Activated T-helper 1 cell treated with anti-CD3 and anti-CD28 coated beads, Interleukin-2, amount 50 U/mL, for 16 hours (primary cell): ENCODE measurements around the gene ZNF335.

ENCODE experiments used
- DNase-seq, 2 donors: peaks; one replicate each; pipeline ENCODE4 v3.0.0-alpha.2; 2020; ENCODE audit warnings: low read depth in 1 of 2, low spot score in 1 of 2

ZNF335 gene, protein sequence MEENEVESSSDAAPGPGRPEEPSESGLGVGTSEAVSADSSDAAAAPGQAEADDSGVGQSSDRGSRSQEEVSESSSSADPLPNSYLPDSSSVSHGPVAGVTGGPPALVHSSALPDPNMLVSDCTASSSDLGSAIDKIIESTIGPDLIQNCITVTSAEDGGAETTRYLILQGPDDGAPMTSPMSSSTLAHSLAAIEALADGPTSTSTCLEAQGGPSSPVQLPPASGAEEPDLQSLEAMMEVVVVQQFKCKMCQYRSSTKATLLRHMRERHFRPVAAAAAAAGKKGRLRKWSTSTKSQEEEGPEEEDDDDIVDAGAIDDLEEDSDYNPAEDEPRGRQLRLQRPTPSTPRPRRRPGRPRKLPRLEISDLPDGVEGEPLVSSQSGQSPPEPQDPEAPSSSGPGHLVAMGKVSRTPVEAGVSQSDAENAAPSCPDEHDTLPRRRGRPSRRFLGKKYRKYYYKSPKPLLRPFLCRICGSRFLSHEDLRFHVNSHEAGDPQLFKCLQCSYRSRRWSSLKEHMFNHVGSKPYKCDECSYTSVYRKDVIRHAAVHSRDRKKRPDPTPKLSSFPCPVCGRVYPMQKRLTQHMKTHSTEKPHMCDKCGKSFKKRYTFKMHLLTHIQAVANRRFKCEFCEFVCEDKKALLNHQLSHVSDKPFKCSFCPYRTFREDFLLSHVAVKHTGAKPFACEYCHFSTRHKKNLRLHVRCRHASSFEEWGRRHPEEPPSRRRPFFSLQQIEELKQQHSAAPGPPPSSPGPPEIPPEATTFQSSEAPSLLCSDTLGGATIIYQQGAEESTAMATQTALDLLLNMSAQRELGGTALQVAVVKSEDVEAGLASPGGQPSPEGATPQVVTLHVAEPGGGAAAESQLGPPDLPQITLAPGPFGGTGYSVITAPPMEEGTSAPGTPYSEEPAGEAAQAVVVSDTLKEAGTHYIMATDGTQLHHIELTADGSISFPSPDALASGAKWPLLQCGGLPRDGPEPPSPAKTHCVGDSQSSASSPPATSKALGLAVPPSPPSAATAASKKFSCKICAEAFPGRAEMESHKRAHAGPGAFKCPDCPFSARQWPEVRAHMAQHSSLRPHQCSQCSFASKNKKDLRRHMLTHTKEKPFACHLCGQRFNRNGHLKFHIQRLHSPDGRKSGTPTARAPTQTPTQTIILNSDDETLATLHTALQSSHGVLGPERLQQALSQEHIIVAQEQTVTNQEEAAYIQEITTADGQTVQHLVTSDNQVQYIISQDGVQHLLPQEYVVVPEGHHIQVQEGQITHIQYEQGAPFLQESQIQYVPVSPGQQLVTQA (N-terminal part only)

DNA sequence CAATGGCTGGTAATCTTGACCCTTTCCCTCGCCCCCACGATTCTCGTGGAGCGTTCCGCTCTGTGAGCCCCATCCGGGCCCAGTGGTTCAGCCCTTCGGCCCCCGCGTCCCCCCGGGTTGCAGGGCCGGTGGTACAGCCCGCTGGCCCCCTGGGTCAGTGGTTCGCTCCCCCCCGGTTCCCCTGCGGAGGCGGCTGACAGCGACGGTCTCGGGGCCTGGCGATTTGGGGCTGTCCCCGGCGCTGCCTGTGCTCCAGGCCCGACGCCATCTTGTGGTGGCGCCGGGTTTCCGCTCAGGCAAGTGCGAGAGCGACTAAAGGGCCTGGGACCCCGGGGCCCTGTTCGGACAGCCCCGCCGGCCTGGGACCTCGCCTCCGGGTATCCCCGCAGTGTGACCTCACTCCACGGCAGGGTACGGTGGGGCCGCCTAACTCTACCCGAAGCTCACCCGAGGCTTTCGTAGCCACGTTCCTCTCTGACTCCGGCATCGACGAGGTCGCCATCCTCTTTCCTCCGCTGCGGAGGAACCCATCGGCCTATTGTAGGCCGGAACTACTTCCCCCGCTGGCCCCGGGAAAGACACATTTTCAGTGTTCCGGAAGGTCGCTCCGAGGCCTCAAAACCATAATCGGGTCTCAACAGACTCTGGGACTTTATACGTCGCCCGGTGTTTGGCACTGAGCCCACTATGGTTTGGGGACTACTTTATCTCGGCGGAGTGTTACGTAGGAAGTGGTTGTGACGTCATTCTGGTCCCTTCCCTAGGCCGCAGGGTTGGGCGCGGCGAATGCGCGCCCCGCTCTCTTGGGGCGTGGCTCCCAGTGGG lies at the start of gene ZNF335:
TSS of gene ZNF335 (minus strand) at position 529 of the 825 bp plus-strand sequence. CDS start 793 bp downstream, outside the sequence.
- peak; percentile 84 to 91 for DNase-seq

DNA sequence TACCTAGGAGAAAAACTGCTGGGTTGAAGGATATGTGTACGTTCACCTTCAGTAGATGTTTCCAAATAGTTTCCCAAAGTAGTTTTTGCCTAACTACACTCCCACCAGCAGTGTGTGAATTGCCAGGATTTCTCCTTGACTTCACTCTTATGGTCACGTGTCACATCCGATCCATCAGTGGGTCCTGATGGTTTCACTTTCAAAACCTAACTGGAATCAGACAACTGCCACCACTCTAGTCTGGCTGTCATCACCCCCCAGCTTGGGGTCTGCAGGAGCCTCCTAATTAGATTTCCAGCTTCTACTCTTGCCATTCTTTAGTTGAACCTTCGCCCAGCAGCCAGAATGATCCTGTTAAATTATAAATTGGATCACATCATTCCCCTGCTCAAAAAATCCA lies 48.6 kb upstream of the ZNF335 start:
- no peak for DNase-seq

GRCh38 chr20:46018611-46019010 lies 46.6 kb upstream of the ZNF335 start:
- no peak for DNase-seq

- DNase-seq: no peak
These were observed 46.1 kb upstream of the ZNF335 start for GRCh38 chr20:46018112-46018511.

GRCh38 chr20:46017272-46017671 lies 45.3 kb upstream of the ZNF335 start:
- DNase-seq: no peak

GRCh38 chr20:46014517-46015396 lies 42.8 kb upstream of the ZNF335 start:
- DNase-seq: no peak

DNA sequence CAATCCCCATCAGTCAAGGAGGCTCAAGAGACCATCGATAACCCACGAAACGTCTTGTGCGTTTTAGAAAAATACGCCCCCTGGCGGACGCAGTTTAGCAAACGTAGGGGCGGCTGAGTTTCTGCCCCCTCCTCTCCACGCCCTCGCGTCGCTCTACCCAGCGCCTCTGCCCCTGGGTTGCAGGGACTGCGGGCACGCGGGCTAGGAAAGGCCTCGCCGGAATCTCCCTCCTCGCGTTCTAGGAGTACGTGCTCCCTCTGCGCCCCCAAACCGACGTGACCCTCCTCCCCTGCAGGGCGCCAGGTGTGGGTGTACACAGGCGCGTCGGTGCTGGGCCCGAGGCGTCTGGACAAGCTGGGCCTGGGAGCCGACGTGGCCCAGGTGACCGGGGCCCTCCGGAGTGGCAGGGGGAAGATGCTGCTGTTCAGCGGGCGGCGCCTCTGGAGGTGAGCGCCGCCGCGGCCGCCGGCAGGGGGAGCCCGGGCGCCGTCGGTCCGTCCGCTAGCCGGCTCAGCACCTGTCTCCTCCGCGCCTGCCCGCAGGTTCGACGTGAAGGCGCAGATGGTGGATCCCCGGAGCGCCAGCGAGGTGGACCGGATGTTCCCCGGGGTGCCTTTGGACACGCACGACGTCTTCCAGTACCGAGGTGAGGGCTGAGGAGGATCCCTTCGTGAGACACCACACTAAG lies 42.0 kb upstream of the ZNF335 start:
- peak; percentile 37 to 59 for DNase-seq

DNA sequence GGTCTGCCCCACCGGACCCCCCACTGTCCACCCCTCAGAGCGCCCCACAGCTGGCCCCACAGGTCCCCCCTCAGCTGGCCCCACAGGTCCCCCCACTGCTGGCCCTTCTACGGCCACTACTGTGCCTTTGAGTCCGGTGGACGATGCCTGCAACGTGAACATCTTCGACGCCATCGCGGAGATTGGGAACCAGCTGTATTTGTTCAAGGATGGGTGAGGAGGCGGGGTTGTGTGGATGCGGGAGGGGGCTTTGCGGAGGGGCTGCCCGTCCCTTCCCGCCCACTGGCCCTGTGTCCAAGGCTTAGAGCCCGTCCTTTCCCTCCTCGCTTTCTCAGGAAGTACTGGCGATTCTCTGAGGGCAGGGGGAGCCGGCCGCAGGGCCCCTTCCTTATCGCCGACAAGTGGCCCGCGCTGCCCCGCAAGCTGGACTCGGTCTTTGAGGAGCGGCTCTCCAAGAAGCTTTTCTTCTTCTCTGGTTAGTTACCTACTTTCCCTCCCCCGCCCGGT lies 41.4 kb upstream of the ZNF335 start:
- DNase-seq: no peak

DNA sequence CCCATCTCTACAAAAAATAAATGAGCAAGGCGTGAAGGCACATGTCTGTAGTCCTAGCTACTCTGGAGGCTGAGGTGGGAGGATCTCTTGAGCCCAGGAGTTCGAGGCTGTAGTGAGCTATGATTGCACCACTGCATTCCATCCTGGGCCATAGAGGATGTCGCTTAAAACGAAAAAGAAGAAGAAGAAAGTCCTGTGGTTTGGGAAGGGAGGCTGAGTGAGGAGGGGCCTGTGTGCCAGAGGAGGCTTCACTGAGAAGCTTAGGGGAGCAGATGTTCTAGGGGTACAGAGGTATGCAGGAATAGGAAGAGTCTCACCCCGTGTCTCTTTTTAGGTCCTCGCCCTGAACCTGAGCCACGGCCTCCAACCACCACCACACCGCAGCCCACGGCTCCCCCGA lies 40.9 kb upstream of the ZNF335 start:
- no peak for DNase-seq

- DNase-seq: no peak
These were observed 39.9 kb upstream of the ZNF335 start for GRCh38 chr20:46011631-46012482.

DNA sequence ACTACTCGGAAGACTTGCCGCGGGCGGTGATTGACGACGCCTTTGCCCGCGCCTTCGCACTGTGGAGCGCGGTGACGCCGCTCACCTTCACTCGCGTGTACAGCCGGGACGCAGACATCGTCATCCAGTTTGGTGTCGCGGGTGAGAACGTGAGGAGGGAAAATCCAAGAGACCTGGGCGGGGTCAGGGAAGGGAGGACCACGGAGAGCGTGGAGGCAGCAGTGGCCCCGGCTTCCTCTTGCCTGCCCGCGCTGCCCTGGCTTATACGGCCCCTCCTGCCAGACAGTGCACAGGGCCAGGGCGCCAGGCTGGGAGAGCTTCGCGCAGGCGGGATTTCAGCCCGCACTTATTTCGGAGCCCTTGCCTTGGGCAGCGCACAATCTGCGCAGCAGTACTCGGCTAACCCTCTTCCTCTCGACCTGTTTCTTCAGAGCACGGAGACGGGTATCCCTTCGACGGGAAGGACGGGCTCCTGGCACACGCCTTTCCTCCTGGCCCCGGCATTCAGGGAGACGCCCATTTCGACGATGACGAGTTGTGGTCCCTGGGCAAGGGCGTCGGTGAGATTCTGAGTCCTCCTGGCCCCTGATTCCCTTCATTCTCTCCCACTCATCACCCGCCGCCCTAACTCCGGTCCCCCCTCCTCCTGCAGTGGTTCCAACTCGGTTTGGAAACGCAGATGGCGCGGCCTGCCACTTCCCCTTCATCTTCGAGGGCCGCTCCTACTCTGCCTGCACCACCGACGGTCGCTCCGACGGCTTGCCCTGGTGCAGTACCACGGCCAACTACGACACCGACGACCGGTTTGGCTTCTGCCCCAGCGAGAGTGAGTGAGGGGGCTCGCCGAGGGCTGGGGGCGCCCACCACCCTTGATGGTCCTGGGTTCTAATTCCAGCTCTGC lies 38.7 kb upstream of the ZNF335 start:
- peak in 1 of 2 donors; percentile 35 for DNase-seq

GRCh38 chr20:46009816-46010215 lies 37.8 kb upstream of the ZNF335 start:
- DNase-seq: no peak

- no peak for DNase-seq
These were observed 35.7 kb upstream of the ZNF335 start for GRCh38 chr20:46007671-46008070.

DNA sequence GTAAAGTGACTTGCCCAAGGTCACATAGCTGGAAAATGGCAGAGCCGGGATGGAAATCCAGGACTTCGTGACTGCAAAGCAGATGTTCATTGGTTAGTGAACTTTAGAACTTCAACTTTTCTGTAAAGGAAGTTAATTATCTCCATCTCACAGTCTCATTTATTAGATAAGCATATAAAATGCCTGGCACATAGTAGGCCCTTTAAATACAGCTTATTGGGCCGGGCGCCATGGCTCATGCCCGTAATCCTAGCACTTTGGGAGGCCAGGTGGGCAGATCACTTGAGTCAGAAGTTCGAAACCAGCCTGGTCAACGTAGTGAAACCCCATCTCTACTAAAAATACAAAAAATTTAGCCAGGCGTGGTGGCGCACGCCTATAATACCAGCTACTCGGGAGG lies 35.0 kb upstream of the ZNF335 start:
- no peak for DNase-seq

GRCh38 chr20:46006022-46006705 lies 34.2 kb upstream of the ZNF335 start:
- DNase-seq: no peak

DNA sequence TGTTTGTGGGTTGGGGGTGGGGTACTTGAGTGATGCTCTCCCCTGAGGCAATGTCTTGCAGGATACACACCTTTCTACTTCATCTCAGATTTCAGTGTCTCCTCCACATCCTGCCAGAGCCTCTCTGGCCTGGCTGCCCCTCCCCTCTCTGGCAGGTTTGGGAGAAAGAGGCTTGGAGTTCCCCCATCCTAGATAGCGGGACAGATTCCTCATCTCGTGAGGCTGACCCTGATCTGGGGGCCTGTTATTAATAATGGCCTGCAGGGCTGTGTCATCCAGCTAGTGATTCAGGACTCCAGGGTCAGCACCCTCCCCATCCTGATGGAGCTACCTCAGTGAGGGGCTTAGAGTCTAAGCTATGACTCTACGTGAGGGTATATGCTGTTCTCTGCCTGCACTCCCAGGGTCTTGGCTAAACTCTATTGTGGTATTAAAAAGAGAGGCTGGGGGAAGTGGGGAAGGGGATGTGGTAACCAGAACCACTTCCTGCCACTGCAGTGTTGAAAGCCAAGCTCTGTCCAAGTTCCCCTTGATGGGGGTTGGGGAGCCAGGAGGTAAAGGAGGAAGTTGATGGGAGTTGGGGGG lies 33.0 kb upstream of the ZNF335 start:
- no peak for DNase-seq
